AG04449 (cell line): ENCODE measurements around the gene SLIT3.

Experiments used
- CTCF ChIA-PET: fragments of 350-600 bp; formaldehyde crosslinking; extraction: SDS; loops from one replicate; lab custom pipeline; 2021; ENCODE audit warnings: antibody characterized with exemption; lab: Yijun Ruan, JAX
- POLR2A ChIA-PET: fragments of 400-600, 350-600 bp; formaldehyde crosslinking; extraction: SDS; loops from one replicate; lab custom pipeline; 2020; ENCODE audit warnings: antibody characterized with exemption, inconsistent platforms; lab: Yijun Ruan, JAX
- DNase-seq: peaks from one replicate; pipeline ENCODE4 v3.0.0-alpha.2; 2010; ENCODE audit warnings: low read depth, low spot score
- H3K4me3 ChIP-seq: 2 replicates; pipeline ENCODE4 v1.5.1; 2011; ENCODE audit warnings: low read depth, mild to moderate bottlenecking, control low read depth, low read length
- CTCF ChIP-seq: IDR thresholded peaks from one replicate; pipeline ENCODE4 v1.5.1; 2011; ENCODE audit warnings: mild to moderate bottlenecking, moderate library complexity, low read length, control low read depth, inconsistent platforms; ENCODE audit not compliant: insufficient read depth; ENCODE audit errors: missing control alignments

The SLIT3 gene

GRCh38 chr5:168663276-168664004, 637.5 kb downstream of the SLIT3 start:
- no peak for DNase-seq
- ChIA-PET POLR2A (no interaction called here), CTCF (interaction anchor here (1.6 to 1.7 kb wide), 2 partner anchors 15 to 17 kb away, joined by 4 to 9 read pairs; no protein-coding TSS in a partner anchor)
- no peak for TF ChIP-seq CTCF
- no peak overlapping the region for H3K4me3 ChIP-seq

- no peak for DNase-seq
- no peak overlapping the region for H3K4me3 ChIP-seq
- POLR2A ChIA-PET, result no interaction called here
- TF ChIP-seq CTCF, result no peak
- CTCF ChIA-PET, result interaction anchor here (1.5 kb wide), 1 partner anchor 18 kb away, joined by 4 read pairs; no protein-coding TSS in a partner anchor
These were observed 639.1 kb downstream of the SLIT3 start for GRCh38 chr5:168661593-168662485.

- ChIA-PET CTCF (interaction anchor here (1.5 kb wide), 1 partner anchor 19 kb away, joined by 4 read pairs; no protein-coding TSS in a partner anchor), POLR2A (no interaction called here)
- TF ChIP-seq CTCF, result no peak
- H3K4me3 ChIP-seq, result no peak overlapping the region
- no peak for DNase-seq
These were observed 640.2 kb downstream of the SLIT3 start for GRCh38 chr5:168660691-168661090.

GRCh38 chr5:168659286-168659847, 641.6 kb downstream of the SLIT3 start:
- DNase-seq, result no peak
- no peak for TF ChIP-seq CTCF
- CTCF ChIA-PET, result interaction anchor here (1.3 kb wide), 1 partner anchor 54 kb away, joined by 3 read pairs; no protein-coding TSS in a partner anchor
- POLR2A ChIA-PET, result no interaction called here
- H3K4me3 ChIP-seq, result no peak overlapping the region

GRCh38 chr5:168658394-168658793, 642.5 kb downstream of the SLIT3 start:
- no peak for TF ChIP-seq CTCF
- ChIA-PET CTCF (interaction anchor here (1.3 kb wide), 1 partner anchor 53 kb away, joined by 3 read pairs; no protein-coding TSS in a partner anchor), POLR2A (no interaction called here)
- H3K4me3 ChIP-seq, result no peak overlapping the region
- DNase-seq, result no peak

GRCh38 chr5:168656633-168657032, 644.3 kb downstream of the SLIT3 start:
- no peak for TF ChIP-seq CTCF
- ChIA-PET CTCF (interaction anchor here (1.1 kb wide), 1 partner anchor 171 kb away, joined by 3 read pairs; no protein-coding TSS in a partner anchor), POLR2A (no interaction called here)
- peak; percentile 65 for DNase-seq
- H3K4me3 ChIP-seq, result no peak overlapping the region
